GM20000 (cell line): ENCODE measurements around the gene HCN1.

Experiments
- DNase-seq: peaks from one replicate; pipeline ENCODE4 v3.0.0; 2012; ENCODE audit warnings: low spot score
- TF ChIP-seq, protein P1 (sequence below): IDR thresholded peaks from 2 replicates; pipeline ENCODE4 v1.5.1; 2012; ENCODE audit warnings: mild to moderate bottlenecking, control low read depth; ENCODE audit errors: extremely low read depth, missing control alignments

HCN1 gene

DNA sequence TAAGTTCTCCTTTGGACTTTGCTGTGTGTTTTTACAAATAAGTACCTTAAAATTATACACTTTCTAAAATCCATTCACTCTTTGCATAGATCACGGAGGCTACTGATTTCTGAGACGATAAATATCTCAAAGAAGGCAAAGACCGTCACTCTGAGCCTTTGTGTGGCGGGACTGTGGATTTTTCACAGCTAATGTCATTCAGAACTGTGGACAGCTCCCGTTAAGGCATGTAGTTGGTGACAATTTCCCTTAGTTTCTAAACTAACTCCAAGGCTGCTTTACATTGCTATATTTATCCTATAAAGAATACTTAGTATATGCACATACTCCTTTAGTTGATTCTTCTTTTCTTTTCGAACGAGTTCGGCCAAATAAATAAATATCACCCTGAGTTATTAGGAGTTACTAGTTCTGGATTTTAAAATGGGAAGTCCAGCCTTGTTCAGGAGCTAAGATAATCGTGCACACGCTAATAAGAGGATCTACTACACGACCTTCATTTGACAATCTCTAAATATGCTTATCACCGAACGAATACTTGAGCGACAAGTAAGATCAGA is 1.8 kb downstream of the HCN1 start:
- TF ChIP-seq, protein P1, sequence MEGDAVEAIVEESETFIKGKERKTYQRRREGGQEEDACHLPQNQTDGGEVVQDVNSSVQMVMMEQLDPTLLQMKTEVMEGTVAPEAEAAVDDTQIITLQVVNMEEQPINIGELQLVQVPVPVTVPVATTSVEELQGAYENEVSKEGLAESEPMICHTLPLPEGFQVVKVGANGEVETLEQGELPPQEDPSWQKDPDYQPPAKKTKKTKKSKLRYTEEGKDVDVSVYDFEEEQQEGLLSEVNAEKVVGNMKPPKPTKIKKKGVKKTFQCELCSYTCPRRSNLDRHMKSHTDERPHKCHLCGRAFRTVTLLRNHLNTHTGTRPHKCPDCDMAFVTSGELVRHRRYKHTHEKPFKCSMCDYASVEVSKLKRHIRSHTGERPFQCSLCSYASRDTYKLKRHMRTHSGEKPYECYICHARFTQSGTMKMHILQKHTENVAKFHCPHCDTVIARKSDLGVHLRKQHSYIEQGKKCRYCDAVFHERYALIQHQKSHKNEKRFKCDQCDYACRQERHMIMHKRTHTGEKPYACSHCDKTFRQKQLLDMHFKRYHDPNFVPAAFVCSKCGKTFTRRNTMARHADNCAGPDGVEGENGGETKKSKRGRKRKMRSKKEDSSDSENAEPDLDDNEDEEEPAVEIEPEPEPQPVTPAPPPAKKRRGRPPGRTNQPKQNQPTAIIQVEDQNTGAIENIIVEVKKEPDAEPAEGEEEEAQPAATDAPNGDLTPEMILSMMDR: no peak
- DNase-seq: no peak

DNA sequence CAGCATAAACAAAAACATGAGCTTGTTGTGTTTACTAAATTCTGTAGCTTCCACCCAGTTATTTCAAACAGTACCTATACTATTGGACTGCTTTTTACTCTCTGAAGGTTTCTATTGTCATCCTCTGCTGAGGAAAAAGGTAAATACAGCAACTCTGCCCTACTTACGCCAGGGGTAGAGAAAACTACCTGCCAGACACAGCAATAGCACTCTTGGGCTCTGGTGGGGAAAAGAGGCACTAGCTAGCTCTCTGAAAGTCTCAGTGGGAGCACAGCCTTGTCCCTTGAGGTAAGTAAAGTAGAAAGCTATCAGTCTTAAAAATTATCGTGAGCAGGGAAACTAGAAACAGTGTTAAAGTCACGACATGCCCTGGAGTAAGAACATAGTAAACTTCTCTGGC is 3.7 kb downstream of the HCN1 start:
- DNase-seq: no peak
- TF ChIP-seq, protein P1: no peak

DNA sequence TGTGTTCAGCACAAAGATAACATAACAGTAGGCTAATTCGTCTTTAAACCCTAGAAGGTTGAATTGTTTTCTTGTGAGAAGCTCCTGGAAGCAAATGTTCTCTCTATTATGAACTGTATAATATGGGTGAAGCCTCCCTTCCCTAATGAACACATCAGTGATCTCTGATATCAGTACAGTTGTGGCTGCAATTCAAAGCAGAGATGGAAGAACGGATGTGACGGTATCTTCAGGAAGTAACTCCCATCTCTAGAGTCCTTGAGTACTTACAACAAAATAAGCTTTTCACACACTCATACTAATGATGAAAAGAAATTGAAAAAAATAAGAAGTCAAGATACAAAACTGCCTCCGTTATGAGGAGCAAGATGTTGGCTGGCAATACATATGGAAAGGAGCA is 4.5 kb downstream of the HCN1 start:
- no peak for DNase-seq
- TF ChIP-seq, protein P1: no peak

DNA sequence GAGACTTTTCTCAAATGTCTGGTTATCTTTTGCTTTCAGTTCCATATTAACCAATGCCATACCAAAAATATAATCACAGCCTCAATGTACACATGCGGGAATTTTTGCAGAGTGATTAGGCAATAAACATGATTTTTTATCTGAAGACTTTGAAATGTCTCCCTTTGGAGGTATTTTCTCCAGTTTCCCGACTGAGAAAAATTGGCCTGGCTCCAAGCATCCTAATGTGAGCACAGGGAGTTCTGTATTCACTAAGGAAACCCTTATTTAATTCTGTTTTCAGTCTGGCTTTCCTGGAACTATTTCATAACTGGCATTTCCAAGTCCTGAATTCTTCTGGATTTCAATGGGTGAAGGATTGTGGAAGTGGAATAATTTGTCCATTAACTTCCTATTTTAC is 8.5 kb downstream of the HCN1 start:
- no peak for DNase-seq
- TF ChIP-seq, protein P1: no peak

DNA sequence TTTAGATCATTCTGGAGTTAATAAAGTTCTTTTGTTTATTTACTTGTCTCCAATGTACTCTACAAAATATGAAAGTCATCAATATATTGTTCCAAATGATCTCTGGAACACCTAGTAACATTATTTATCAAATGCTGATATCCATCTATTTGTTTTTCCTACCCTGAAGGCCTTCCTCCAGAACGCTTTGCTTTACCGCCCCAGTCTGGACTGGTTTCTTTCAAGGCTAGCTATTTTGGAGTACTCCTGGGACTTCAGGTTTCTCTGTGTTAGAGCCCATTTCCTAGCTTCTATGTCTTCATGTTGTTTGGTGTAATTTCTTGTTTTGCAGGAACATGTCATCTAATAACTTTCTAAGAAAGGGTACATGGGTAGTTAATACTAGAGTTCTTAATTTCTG is 9.6 kb downstream of the HCN1 start:
- DNase-seq: no peak
- TF ChIP-seq, protein P1: no peak

DNA sequence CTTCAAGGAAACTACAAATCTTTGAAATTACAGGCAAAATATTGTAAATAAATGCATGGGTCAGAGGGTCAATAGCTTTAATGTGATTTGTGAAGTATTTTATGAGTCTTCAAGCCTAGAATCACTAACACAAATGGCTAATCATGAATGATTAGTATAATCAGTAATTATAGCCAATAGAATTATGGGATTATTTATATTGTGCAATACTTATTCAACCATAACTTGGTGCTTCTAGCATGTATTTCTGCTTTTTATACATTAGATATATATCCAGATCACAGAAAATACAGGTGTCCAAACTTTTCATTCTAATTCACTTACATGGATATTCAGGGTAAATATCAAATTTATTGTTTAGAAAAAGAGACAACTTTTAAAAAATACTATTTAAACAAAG is 12.1 kb downstream of the HCN1 start:
- DNase-seq: no peak
- TF ChIP-seq, protein P1: no peak

DNA sequence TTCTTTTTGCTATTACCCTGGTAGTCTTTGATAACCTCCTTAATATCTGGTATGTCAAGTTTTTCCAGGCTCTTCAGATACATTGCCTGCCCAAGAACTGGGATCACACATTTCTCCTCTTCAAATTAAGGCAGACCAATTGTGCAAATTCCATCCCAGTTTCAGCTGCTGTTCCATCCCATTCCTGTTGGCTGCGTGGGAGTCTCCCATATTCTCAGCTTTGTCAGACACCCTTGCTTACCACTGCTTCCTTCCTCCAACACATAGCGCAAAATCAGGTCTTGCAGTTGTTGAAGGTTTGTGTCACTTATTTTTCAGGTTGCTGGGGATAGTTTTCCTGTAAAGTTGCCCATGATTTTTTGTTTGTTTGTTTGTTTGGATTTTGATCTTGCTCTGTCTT is 15.2 kb downstream of the HCN1 start:
- DNase-seq: no peak
- TF ChIP-seq, protein P1: no peak

DNA sequence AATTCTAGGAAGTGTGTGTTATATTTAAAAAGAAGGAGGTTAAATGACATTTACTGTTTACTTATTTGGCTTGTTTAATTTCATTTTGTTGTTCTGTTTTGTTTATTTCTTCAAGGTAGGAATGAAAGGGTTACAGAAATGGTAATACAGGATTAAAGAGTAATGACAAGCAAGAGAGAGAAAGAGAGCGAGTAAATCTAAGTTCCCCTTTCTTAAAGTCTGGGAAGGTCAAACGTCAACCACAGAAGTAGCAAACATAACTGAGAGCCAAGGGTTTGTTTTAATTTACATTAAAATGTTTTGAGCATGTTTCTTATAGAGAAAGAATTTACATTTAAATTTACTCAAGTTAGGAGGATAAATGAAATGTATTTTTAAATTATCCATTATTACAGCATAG is 18.7 kb downstream of the HCN1 start:
- TF ChIP-seq, protein P1: no peak
- DNase-seq: no peak
